ENCODE measurements around the gene CBL. TPM values are rescaled to one million over a fixed set of nuclear protein-coding genes. Genes with fewer than 3 reads are reported as not detected.

The CBL gene
- total RNA-seq, 1 donor from 2014 or later, result 40.5 TPM

DNA sequence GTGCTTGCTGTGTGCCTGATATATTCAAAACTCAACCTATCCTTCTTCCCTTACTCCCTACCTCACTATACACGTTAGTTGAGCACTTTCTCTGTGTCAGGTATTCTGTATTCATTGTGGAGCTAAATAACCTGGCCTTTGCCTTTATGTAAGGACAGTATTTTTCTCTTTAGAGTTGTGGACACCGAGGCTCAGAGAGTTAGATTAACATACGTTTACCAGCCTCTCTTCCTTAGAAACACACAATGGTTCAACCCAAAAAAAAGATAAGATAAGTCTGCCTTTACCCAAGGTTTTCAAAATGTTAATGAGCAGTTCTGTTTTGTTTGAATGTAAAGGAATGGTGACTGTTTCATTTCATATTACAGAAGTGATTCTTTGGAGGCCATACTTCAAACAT lies 45.0 kb downstream of the CBL start:
- Mint-ChIP-seq H3K9me3 (ENCODE audit: unreplicated experiment) (no peaks in the 10 kb centered on the region), H3K4me1 (ENCODE audit: low read depth, unreplicated experiment) (no peaks in the 10 kb centered on the region), H3K36me3 (ENCODE audit: unreplicated experiment) (no peaks in the 10 kb centered on the region), H3K4me3 (ENCODE audit: unreplicated experiment) (no peak overlapping the region), H3K27ac (ENCODE audit: unreplicated experiment) (no peak overlapping the region), H3K27me3 (ENCODE audit: unreplicated experiment) (no peaks in the 10 kb centered on the region)
- no peak for TF ChIP-seq CTCF (IDR thresholded peaks at IDR 0.05; ENCODE audit: partially characterized antibody, unreplicated experiment)
- DNase-seq, result no peak

DNA sequence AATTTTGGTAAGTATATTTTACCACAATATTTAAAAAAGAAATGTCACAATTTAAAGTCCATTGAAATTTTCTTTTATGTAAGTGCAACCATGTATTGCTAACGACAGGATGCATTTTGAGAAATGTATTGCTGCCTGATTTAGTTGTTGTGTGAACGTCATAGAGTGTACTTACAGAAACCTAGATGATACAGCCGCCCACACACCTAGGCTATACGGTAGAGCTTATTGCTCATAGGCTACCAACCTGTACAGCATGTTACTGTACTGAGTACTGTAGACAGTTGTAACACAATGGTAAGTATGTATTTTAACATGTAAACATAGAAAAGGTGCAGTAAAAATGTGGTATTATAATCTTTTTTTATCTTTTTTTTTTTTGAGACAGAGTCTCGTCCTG lies 48.1 kb downstream of the CBL start:
- Mint-ChIP-seq H3K36me3 (ENCODE audit: unreplicated experiment) (no peaks in the 10 kb centered on the region), H3K27ac (ENCODE audit: unreplicated experiment) (no peak overlapping the region), H3K9me3 (ENCODE audit: unreplicated experiment) (no peaks in the 10 kb centered on the region), H3K27me3 (ENCODE audit: unreplicated experiment) (no peaks in the 10 kb centered on the region), H3K4me3 (ENCODE audit: unreplicated experiment) (no peak overlapping the region), H3K4me1 (ENCODE audit: low read depth, unreplicated experiment) (no peaks in the 10 kb centered on the region)
- TF ChIP-seq CTCF (IDR thresholded peaks at IDR 0.05; ENCODE audit: partially characterized antibody, unreplicated experiment), result no peak
- no peak for DNase-seq

DNA sequence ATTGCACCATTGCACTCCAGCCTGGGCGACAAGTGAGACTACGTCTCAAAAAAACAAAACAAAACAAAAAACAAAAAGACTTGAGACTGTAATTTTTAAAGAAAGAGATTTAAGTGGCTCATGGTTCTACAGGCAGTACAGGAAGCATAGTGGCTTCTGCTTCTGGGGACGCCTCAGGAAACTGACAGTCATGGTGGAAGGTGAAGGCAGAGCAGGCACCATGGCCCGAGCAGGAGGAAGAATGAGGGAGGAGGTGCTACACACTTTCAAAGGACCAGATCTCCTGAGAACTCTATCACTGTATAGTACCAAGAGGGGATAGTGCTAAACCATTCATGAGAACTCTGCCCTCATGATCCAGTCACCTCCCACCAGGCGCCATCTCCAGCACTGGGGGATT lies 52.0 kb downstream of the CBL start:
- H3K4me3 Mint-ChIP-seq (ENCODE audit: unreplicated experiment), result no peak overlapping the region
- no peak for DNase-seq
- no peaks in the 10 kb centered on the region for H3K9me3 Mint-ChIP-seq (ENCODE audit: unreplicated experiment)
- no peaks in the 10 kb centered on the region for H3K27me3 Mint-ChIP-seq (ENCODE audit: unreplicated experiment)
- H3K36me3 Mint-ChIP-seq (ENCODE audit: unreplicated experiment), result no peaks in the 10 kb centered on the region
- TF ChIP-seq CTCF (IDR thresholded peaks at IDR 0.05; ENCODE audit: partially characterized antibody, unreplicated experiment), result no peak
- no peaks in the 10 kb centered on the region for H3K4me1 Mint-ChIP-seq (ENCODE audit: low read depth, unreplicated experiment)
- no peak overlapping the region for H3K27ac Mint-ChIP-seq (ENCODE audit: unreplicated experiment)

DNA sequence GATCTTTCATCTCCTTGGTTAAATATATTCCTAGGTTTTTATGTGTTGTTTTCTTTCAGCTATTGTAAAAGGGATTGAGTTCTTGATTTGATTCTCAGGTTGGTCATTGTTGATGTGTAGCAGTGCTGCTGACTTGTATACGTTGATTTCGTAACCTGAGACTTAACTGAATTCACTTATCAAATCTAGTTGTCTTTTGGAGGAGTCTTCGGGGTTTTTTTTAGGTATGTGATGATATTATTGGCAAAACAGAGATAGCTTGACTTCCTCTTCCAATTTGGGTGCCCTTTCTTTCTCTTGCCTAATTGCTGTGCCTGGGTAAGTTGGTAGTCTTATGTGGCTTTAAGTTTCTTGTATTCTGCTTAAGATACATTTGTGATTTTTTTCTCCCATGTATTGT lies 52.8 kb downstream of the CBL start:
- Mint-ChIP-seq H3K27ac (ENCODE audit: unreplicated experiment) (no peak overlapping the region), H3K9me3 (ENCODE audit: unreplicated experiment) (no peaks in the 10 kb centered on the region), H3K4me1 (ENCODE audit: low read depth, unreplicated experiment) (no peaks in the 10 kb centered on the region), H3K4me3 (ENCODE audit: unreplicated experiment) (no peak overlapping the region), H3K27me3 (ENCODE audit: unreplicated experiment) (no peaks in the 10 kb centered on the region), H3K36me3 (ENCODE audit: unreplicated experiment) (no peaks in the 10 kb centered on the region)
- TF ChIP-seq CTCF (IDR thresholded peaks at IDR 0.05; ENCODE audit: partially characterized antibody, unreplicated experiment), result no peak
- DNase-seq, result no peak

DNA sequence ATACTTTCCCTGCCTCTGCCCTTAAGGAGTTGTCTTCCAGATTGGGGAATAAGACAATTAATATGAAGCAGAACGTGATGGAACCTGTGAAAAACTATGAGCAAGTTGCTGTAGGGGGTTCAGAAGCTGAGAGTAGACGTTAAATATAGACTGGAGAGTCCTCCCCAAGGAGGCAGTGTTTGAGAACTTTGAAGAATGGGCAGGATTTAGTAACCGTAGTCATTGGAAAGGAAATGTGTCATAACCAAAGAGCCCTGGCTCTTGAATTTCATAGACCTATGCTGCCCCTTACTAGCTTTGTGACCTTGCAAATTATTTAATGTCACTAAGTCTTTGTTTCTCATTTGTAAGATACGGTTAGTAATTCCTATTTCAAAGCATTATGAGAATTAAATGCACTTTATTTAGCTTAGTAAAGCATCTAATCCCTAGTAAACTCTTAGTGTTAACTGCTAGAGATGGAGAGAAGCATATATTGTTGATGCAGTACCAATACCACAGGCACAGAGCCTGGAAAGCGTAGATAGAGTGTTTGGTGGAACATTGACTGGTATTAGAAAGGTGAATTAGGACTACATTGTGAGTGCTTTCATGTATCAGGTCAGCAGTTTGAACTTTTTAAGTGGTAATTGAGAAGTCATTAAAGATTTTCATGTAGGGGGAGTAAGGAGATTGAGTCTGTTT lies 56.7 kb downstream of the CBL start:
- no peak overlapping the region for H3K4me3 Mint-ChIP-seq (ENCODE audit: unreplicated experiment)
- no peaks in the 10 kb centered on the region for H3K27me3 Mint-ChIP-seq (ENCODE audit: unreplicated experiment)
- no peak for DNase-seq
- H3K36me3 Mint-ChIP-seq (ENCODE audit: unreplicated experiment), result no peaks in the 10 kb centered on the region
- TF ChIP-seq CTCF (IDR thresholded peaks at IDR 0.05; ENCODE audit: partially characterized antibody, unreplicated experiment), result no peak
- no peaks in the 10 kb centered on the region for H3K9me3 Mint-ChIP-seq (ENCODE audit: unreplicated experiment)
- no peak overlapping the region for H3K27ac Mint-ChIP-seq (ENCODE audit: unreplicated experiment)
- peaks cover 1% of the 10 kb centered on the region for H3K4me1 Mint-ChIP-seq (ENCODE audit: low read depth, unreplicated experiment)

Data from glutamatergic neuron (in vitro differentiated cells).